GM19397 (cell line): Measurements from ENCODE around the gene OR2B3.
"Not testable (repeated sequence)": the region's sequence is repeated elsewhere in the genome, so short reads cannot be mapped to it uniquely, and the experiment has no call there.

Experiments
- ATAC-seq: cut with Tn5 transposase; IDR thresholded peaks from one replicate; pipeline ENCODE4 v1.9.1; 2021; ENCODE audit warnings: mild to moderate bottlenecking, moderate library complexity; ENCODE audit not compliant: unreplicated experiment

OR2B3 gene

GRCh38 chr6:29087213-29087612, at the start of gene OR2B3:
Gene OR2B3, minus strand, starts transcription at chr6:29087313. Its CDS starts 65 bp downstream, at chr6:29087248.
- no peak for ATAC-seq

GRCh38 chr6:29131691-29132090, 44.6 kb upstream of the OR2B3 start:
- ATAC-seq = no peak

GRCh38 chr6:29130644-29131043, 43.5 kb upstream of the OR2B3 start:
- ATAC-seq = no peak

GRCh38 chr6:29129326-29130012, 42.4 kb upstream of the OR2B3 start:
- ATAC-seq = no peak

- ATAC-seq = not testable (repeated sequence)
Measured at GRCh38 chr6:29114964-29115363, 27.9 kb upstream of the OR2B3 start.

GRCh38 chr6:29112135-29112534, 25.0 kb upstream of the OR2B3 start:
- no peak for ATAC-seq

- no peak for ATAC-seq
Measured at GRCh38 chr6:29107758-29108157, 20.6 kb upstream of the OR2B3 start, which contains the start of gene OR2J3. Gene OR2J3, plus strand, starts transcription at chr6:29108058. Its CDS starts 3,833 bp downstream, at chr6:29111891.

- no peak for ATAC-seq
Measured at GRCh38 chr6:29099190-29099589, 12.1 kb upstream of the OR2B3 start, which contains the start of gene OR2J1. Gene OR2J1, plus strand, starts transcription at chr6:29099490. Its CDS starts 1,453 bp downstream, at chr6:29100943.

GRCh38 chr6:29097803-29098202, 10.7 kb upstream of the OR2B3 start:
- no peak for ATAC-seq

- ATAC-seq = no peak
Measured at GRCh38 chr6:29092957-29093356, 5.8 kb upstream of the OR2B3 start.

GRCh38 chr6:29082457-29082856, 4.7 kb downstream of the OR2B3 start:
- ATAC-seq = no peak

GRCh38 chr6:29081312-29081711, 5.8 kb downstream of the OR2B3 start:
- ATAC-seq = no peak

GRCh38 chr6:29079203-29079602, 7.9 kb downstream of the OR2B3 start:
- ATAC-seq = no peak

GRCh38 chr6:29071831-29072723, 15.0 kb downstream of the OR2B3 start:
- ATAC-seq = no peak

GRCh38 chr6:29051680-29052079, 35.4 kb downstream of the OR2B3 start:
- ATAC-seq = no peak

GRCh38 chr6:29045075-29045474, 42.0 kb downstream of the OR2B3 start, which contains the start of gene OR2W1:
Gene OR2W1, minus strand, starts transcription at chr6:29045175. Its CDS starts 0 bp downstream, at chr6:29045175.
- ATAC-seq = no peak
